ENCODE data around the gene SCARB1. TPM values are rescaled to one million over a fixed set of nuclear protein-coding genes. Genes with fewer than 3 reads are reported as not detected.
"Not testable (repeated sequence)": the region's sequence is repeated elsewhere in the genome, so short reads cannot be mapped to it uniquely, and the experiment has no call there.

Gene SCARB1
- polyA plus RNA-seq, 4 donors = 18.5 to 29.8 (median 20.9) TPM

- no peak for DNase-seq (ENCODE audit: low read depth in 4 of 4, low spot score in 2 of 4)
Observed at GRCh38 chr12:124884587-124885438, 21.1 kb upstream of the SCARB1 start.

DNA sequence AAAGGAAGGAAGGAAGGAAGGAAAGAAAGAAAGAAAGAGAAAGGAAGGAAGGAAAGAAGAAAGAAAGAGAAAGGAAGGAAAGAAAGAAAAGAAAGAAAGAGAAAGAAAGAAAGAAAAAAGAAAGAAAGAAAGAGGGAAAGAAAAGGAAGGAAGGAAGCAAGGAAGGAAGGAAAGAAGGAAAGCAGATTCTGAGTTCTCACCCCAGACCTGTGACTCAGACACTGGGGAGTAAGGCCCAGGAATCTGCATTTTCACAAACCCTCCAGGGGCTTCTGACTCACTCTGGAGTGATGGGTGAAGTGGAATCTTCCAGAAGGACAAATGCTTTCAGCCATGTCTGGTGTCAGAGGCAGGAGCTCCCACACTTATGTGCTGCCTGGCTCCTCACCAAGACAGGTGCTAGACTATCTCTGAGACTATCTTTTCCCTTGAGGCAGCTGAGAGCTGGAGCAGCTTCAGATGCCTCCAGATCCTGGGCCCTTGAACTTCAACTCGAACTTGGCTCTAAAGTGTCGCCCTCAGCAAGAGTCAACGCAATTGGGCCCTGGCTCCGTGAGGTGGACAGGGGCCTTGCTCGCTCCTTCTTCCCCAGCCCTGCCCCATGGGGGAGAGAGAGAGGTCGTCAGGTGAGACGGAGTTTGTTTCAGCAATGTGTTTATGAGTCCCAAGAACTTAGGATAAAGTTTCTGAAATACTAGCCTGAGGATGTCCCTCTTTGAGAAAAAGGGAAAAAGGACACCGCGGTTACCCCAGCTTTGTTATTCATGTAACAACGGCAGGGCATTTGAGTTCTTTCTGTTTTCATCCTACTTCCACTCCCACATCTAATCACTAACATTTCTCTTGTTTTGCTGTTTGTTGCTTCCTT lies 19.8 kb upstream of the SCARB1 start:
- DNase-seq (ENCODE audit: low read depth in 4 of 4, low spot score in 2 of 4) = no peak

DNA sequence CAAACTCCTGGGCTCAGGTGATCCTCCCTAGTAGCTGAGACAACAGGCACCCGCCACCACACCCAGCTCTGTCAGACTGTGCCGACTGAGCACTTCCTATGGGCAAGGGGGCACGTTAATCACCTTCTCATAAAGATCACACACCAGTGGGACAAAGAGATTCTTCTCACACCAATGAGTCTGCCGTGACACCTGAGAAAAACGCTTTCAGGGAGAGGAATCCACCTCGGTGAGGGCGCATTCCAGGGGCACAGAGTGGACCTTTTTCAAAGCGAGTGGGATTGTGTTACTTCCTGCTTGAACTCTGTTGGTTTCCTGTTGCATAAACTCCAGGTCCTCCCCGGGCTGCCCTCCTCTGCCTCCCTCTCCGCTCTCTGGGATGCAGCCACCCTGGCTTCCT lies 17.5 kb upstream of the SCARB1 start:
- DNase-seq (ENCODE audit: low read depth in 4 of 4, low spot score in 2 of 4) = peak in 1 of 4 donors; percentile 50

DNA sequence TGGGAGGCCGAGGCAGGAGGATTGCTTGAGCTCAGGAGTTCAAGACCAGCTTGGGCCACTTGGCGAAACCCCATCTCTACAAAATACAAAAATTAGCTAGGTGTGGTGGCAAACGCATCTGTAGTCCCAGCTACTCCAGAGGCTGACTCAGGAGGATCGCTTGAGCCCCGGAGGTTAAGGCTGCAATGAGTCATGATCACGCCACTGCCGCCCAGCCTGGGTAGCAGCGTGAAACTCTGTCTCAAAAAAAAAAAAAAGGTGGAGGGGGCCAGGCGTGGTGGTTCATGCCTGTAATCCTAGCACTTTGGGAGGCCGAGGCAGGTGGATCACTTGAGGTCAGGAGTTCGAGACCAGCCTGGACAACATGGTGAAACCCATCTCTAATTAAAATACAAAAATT lies 16.7 kb upstream of the SCARB1 start:
- DNase-seq (ENCODE audit: low read depth in 4 of 4, low spot score in 2 of 4) = not testable (repeated sequence)

GRCh38 chr12:124878795-124879516 lies 15.3 kb upstream of the SCARB1 start:
- DNase-seq (ENCODE audit: low read depth in 4 of 4, low spot score in 2 of 4) = no peak

GRCh38 chr12:124877423-124877822 lies 13.8 kb upstream of the SCARB1 start:
- no peak for DNase-seq (ENCODE audit: low read depth in 4 of 4, low spot score in 2 of 4)

GRCh38 chr12:124876171-124876570 lies 12.5 kb upstream of the SCARB1 start:
- DNase-seq (ENCODE audit: low read depth in 4 of 4, low spot score in 2 of 4) = no peak

GRCh38 chr12:124875803-124876132 lies 12.1 kb upstream of the SCARB1 start:
- no peak for DNase-seq (ENCODE audit: low read depth in 4 of 4, low spot score in 2 of 4)

- DNase-seq (ENCODE audit: low read depth in 4 of 4, low spot score in 2 of 4) = no peak
Observed at GRCh38 chr12:124874988-124875802, 11.5 kb upstream of the SCARB1 start.

DNA sequence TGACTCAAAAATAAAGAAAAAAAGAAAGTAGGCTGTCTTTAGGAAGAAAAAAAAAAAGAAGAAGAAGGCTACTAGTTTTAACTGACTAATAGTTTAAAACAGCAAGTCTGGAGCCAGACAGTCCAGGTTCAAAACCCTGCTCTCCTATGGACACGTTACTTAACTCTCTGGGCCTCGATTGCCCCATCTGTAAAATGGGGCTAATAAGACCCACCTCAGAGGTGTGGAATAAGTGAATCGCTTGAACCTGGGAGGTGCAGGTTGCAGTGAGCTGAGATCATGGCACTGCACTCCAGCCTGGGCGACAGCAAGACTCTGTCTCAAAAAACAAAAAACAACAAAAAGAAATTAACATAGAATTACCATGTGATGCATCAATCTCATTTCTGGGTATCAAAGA lies 10.5 kb upstream of the SCARB1 start:
- DNase-seq (ENCODE audit: low read depth in 4 of 4, low spot score in 2 of 4) = no peak

- DNase-seq (ENCODE audit: low read depth in 4 of 4, low spot score in 2 of 4) = no peak
Observed at GRCh38 chr12:124872068-124872719, 8.5 kb upstream of the SCARB1 start.

DNA sequence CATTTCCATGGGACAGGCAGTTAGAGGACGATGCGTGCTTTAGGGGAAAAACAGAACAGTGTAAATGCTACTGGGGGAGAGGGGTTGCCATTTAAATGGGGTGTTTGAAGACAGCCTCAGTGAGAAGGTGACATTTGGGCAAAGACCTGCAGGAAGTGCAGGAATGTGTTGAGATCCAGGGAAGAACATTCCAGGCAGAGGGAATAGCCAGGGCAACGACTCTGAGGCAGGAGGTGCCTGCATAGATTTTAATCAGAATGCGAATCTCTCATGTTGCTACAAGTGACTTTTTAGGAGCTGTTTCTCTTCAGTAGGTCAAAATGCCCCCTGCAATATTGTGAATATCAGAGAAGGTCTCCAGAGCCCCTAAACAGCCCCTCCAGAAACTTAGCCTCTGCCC lies 7.6 kb upstream of the SCARB1 start:
- no peak for DNase-seq (ENCODE audit: low read depth in 4 of 4, low spot score in 2 of 4)

DNA sequence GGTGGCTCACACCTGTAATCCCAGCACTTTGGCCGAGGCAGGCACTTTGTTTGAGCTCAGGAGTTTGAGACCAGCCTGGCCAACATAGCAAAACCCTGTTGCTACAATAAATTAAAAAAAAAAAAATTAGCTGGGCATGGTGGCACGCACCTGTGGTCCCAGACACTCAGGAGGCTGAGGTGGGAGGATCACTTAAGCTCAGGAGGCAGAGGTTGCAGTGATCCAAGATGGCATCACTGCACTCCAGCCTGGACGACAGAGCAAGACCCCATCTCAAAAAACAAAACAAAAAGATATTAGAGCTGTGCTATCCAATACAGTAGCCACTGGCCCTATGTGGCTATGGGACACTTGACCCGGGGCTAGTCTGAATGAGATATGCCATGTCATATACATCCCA lies 6.9 kb upstream of the SCARB1 start:
- no peak for DNase-seq (ENCODE audit: low read depth in 4 of 4, low spot score in 2 of 4)

- no peak for DNase-seq (ENCODE audit: low read depth in 4 of 4, low spot score in 2 of 4)
Observed at GRCh38 chr12:124869059-124869665, 5.5 kb upstream of the SCARB1 start.

DNA sequence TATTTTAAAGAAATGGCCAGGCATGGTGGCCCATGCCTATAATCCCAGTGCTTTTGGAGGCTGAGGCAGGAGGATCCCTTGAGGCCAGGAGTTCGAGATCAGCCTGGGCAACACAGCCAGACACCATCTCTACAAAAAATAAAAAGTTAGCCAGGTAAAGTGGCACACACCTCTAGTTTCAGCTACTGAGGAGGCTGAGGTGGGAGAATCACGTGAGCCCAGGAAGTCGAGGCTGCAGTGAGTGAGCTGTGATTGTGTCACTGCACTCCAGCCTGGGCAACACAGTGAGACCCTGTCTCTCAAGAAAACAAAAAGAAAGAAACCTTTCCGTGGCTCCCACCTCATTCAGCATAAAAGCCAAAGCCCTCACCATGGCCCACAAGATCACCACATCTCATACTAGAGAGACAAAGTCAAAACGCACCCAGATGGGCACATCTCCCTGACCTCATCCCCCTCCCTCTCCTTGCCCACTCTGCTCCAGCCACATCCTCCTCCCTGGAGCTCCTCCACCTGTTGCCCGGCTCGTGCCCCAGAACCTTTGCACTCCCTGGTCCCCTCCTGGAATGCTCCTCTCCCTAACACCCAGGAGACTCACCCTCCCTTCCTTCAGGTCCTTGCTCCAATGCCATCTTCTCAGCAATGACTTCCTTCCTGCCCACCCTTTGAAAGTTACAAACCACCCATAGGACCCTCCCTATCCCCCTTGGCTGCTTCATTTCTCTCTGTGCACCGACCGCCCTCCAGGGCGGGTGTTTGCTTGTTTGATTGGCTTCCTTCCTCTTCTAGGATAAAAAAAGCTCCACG lies 4.8 kb upstream of the SCARB1 start:
- DNase-seq (ENCODE audit: low read depth in 4 of 4, low spot score in 2 of 4) = no peak

DNA sequence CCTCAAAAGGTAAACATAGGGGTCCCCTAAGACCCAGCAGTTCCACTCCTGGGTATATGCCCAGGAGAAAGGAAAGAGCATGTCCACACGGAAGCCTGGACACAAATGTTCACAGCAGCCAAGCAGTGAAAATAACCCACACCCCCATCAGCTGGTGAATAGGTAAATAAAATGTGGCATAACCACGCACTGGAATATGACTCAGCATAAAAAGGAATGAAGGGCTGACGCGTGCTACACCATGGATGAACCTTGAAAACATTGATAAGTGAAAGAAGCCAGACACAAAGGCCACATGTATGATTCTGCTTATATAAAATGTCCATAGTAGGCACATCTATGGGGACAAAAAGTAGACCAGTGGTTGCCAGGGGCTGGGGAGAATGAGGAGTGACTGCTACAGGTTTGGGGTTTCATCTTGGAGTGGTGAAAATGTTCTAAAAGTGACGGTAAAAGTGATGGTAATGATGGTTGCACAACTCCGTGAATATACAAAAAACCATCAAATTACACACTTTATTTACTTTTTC lies 3.8 kb upstream of the SCARB1 start:
- DNase-seq (ENCODE audit: low read depth in 4 of 4, low spot score in 2 of 4) = no peak

DNA sequence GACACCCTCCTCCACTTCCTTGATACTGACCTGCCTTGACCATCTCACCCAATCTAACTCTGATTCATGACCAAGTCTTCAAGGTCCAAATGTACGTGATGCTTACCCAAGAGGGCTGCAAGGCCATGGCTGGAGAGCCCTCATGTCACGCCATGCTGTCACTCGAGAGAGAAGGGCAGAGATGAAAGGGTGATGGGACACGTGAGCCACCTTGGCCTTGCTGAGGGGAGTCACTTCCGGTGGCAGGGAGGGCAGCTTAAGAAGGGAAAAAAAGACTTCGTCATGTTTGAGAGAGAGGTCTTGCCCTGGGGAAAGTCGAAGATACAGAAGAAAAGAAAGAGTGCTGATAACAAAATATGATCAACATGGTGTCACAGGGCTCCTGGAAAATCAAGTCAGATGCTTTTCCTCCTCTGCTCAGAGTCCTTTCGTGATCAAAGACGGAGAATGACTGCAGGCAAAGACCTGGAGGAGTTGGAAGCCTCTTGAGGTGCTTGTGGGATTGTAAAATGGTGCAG lies 3.3 kb upstream of the SCARB1 start:
- no peak for DNase-seq (ENCODE audit: low read depth in 4 of 4, low spot score in 2 of 4)
